IPS DF 6.9 (cell line): Measurements from ENCODE around the gene MCC.

Experiments
- DNase-seq: peaks from one replicate; pipeline ENCODE4 v3.0.0-alpha.2; 2013; ENCODE audit warnings: low read depth, low spot score
- H3K27ac ChIP-seq: one replicate; pipeline ENCODE4 v1.5.1; 2013; ENCODE audit warnings: low read length, control low read depth
- H3K27me3 ChIP-seq: 2 replicates; pipeline ENCODE4 v1.6.1; 2013; ENCODE audit warnings: mild to moderate bottlenecking, low read length; ENCODE audit not compliant: control insufficient read depth, insufficient read depth
- H3K36me3 ChIP-seq: 2 replicates; pipeline ENCODE4 v1.6.1; 2013; ENCODE audit warnings: low read length; ENCODE audit not compliant: control insufficient read depth, insufficient read depth
- H3K4me1 ChIP-seq: 2 replicates; pipeline ENCODE4 v1.6.1; 2013; ENCODE audit warnings: low read length; ENCODE audit not compliant: control insufficient read depth, insufficient read depth
- H3K4me3 ChIP-seq: 2 replicates; pipeline ENCODE4 v1.5.1; 2013; ENCODE audit warnings: mild to moderate bottlenecking, low read length
- H3K9me3 ChIP-seq: 2 replicates; pipeline ENCODE4 v1.6.1; 2013; ENCODE audit warnings: low read length, inconsistent platforms; ENCODE audit not compliant: control insufficient read depth, insufficient read depth
- WGBS: extraction: QIAGEN DNeasy Blood & Tissue Kit; methylation state at CpG from one replicate; pipeline ENCODE4 v1.1.7; 2013; ENCODE audit warnings: mixed read lengths, missing lambda C conversion rate; ENCODE audit not compliant: insufficient read length, insufficient coverage; 5-methylcytosine and 5-hydroxymethylcytosine counted together

Gene MCC

DNA sequence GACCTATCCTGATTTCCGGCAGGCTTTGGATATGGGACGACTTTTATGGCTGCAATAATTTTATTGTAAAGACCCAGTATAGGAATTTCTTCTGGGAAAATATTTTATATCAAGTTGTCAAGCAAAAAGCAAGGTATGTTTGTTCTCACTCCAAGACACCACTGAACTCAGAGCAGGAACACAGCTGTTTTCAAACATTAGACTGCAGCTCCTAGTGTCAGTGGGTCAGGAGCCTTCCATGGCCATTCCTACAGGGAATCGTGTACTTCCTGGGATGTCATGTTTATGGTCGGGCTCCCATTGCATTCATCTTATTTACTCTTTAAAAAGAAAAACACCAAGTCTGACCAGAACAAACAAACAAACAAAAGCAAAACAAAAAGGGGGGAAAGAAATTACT is 278.8 kb downstream of the MCC start:
- no peak overlapping the region for H3K27ac ChIP-seq
- no peak for DNase-seq
- no peak overlapping the region for H3K4me3 ChIP-seq
- H3K36me3 ChIP-seq = no peaks in the 10 kb centered on the region
- no CpG with 5 or more reads among the region's 4 CpGs for WGBS
- no peaks in the 10 kb centered on the region for H3K9me3 ChIP-seq
- H3K4me1 ChIP-seq = peaks cover 2% of the 10 kb centered on the region; the same call in 1 of the 2 replicates
- H3K27me3 ChIP-seq = no peaks in the 10 kb centered on the region

DNA sequence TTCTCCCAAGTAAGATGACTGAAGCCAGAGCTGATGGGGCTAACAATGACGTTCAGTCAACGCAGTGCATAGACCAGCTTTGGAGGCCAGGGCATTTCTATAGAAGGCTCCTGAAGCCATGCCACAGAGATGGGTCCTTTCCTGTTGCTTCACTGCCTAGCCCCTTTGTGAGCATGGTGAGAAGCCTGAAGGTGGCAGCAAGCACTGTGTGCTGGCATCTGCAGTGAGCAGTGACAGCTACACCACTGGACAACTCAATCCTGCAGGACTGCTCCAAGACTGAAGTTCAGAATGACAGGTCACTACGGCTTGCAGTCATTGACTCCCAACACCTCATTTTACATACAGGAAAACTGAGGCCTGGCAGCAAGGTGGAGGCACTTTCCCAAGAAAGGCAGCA is 282.4 kb downstream of the MCC start:
- H3K36me3 ChIP-seq = no peaks in the 10 kb centered on the region
- H3K4me3 ChIP-seq = no peak overlapping the region
- H3K27me3 ChIP-seq = no peaks in the 10 kb centered on the region
- no CpG with 5 or more reads among the region's 3 CpGs for WGBS
- no peak for DNase-seq
- H3K4me1 ChIP-seq = no peaks in the 10 kb centered on the region; the same call in 1 of the 2 replicates
- no peak overlapping the region for H3K27ac ChIP-seq
- no peaks in the 10 kb centered on the region for H3K9me3 ChIP-seq

DNA sequence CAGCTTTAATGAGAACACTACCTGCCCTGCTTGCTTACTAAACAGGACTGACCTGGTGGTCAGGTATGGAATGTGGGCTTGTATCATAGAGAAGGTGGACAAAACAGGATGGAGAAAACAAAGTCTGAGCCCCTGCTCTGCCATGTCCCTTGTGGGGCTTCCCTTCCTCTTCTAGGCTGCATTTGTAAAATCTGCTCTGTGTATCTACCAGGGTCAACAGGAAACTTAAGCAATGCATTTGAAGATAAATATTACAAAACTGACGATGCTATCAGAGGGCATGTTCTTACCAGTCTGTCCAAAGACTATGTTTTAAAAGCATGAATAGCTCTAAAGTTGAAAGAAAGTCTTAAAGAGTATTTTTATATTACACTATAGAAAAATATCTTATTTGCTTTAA is 282.9 kb downstream of the MCC start:
- no CpG with 5 or more reads among the region's 1 CpG for WGBS
- no peak overlapping the region for H3K27ac ChIP-seq

DNA sequence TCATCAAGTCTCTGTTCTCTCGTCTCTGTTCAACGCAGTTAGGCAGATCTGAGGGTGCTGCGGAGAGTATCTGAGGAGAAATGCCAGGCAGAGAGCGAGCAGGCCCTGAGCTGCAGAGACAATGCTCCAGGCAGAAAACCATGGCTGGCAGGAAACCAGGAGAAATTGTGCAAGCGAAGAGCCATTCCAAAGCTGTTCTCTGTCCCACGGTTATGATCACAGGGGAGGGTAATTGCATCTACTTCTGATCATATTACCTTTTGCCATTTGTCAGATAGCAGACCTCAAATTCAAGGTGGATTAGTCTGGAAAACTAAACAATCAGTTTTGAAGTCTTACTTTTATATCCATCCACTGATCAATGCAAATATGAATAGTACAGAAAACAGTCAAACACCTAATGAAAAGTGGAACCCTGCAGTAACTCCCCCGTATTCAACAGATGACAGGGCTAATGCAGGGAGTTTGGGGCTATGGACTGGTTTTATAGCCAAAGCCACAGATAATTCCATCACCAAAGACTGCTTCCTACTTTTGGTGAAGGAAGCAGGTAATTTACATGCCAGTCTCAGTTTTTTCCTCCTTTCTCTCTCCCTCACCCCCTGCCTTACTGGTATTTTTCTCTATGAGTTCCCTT is 283.6 kb downstream of the MCC start:
- H3K4me1 ChIP-seq = peaks cover under 1% of the 10 kb centered on the region; the same call in 1 of the 2 replicates
- H3K36me3 ChIP-seq = no peaks in the 10 kb centered on the region
- no peak overlapping the region for H3K27ac ChIP-seq
- H3K27me3 ChIP-seq = no peaks in the 10 kb centered on the region
- no peak overlapping the region for H3K4me3 ChIP-seq
- DNase-seq = no peak
- no peaks in the 10 kb centered on the region for H3K9me3 ChIP-seq
- WGBS = no CpG with 5 or more reads among the region's 7 CpGs

More for the DNA sequence above, 282.9 kb downstream of the MCC start:
- no peak for DNase-seq
- H3K36me3 ChIP-seq = no peaks in the 10 kb centered on the region
- no peaks in the 10 kb centered on the region for H3K27me3 ChIP-seq
- H3K4me3 ChIP-seq = no peak overlapping the region
- H3K9me3 ChIP-seq = no peaks in the 10 kb centered on the region
- no peaks in the 10 kb centered on the region; the same call in 1 of the 2 replicates for H3K4me1 ChIP-seq

DNA sequence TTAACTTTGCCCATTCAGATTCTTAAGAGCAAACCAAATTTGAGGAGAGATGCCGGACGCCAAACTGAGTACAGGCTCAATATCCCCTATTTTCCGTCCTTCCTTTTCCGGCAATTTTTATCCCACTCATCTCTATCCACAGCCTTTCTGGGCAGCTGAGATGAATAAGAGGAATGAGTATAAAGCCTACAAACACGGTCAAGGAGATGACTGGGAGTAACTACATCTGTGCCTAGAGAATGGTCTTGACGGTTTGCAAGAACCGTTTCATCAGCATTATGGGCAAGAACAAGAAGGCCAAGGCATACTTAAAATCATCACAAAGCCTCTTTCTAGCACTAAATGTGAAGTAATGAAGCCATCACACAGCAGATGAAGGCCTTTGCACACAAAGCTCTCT is 284.3 kb downstream of the MCC start:
- no CpG with 5 or more reads among the region's 7 CpGs for WGBS
- no peak for DNase-seq
- peaks cover 3% of the 10 kb centered on the region for H3K4me1 ChIP-seq

DNA sequence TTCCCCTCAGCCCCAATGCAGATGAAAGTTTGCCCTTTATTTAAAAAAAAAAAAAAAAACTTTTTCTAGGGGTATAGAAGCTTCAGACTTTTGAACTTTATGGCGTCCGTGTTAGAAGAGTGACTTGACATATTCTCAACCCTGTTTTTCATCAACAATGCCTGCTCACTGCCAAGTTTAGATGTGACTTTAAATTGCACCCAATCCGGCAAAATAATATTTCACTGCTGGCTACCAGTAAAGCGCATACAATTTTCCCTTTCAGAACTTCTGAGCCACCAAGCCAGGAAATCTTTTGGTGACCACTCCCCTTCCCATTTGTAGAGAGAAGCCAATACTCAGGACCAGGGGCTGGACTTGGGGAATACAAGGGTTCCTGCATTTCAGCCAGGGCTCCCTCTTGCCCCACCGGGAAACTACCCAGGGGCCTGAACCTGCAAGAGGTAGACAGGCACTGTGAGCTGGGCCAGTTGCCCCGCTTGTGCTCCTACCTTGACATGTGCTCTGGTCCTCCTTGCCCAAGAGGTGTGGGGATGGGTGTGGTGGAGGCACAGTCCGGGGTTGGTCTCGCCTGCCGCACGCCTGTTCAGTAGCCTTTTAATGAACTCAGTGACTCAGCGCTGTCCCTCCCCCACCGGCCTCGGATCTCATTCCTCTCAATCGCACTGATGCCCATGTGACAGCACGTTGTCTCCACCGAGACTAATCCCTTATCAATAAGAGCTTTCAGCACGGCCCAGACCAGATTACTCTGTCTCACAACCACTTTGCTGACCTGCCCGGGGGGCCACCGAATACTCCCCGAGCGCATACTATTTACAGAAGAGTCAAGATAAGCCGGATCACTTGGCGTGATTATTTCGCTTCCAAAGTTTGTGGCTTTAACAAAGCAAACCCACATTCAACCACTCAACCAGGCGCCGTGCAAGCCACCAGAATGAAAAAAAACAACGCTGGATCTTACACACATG is 285.2 kb downstream of the MCC start:
- no peak overlapping the region for H3K4me3 ChIP-seq
- WGBS = no CpG with 5 or more reads among the region's 27 CpGs
- H3K9me3 ChIP-seq = no peaks in the 10 kb centered on the region
- H3K4me1 ChIP-seq = peaks cover 3% of the 10 kb centered on the region
- no peak for DNase-seq
- no peak overlapping the region for H3K27ac ChIP-seq
- H3K27me3 ChIP-seq = no peaks in the 10 kb centered on the region
- no peaks in the 10 kb centered on the region for H3K36me3 ChIP-seq

More for the DNA sequence above, 284.3 kb downstream of the MCC start:
- H3K27ac ChIP-seq = no peak overlapping the region
- H3K36me3 ChIP-seq = no peaks in the 10 kb centered on the region
- no peaks in the 10 kb centered on the region for H3K9me3 ChIP-seq
- H3K4me3 ChIP-seq = no peak overlapping the region
- no peaks in the 10 kb centered on the region for H3K27me3 ChIP-seq

DNA sequence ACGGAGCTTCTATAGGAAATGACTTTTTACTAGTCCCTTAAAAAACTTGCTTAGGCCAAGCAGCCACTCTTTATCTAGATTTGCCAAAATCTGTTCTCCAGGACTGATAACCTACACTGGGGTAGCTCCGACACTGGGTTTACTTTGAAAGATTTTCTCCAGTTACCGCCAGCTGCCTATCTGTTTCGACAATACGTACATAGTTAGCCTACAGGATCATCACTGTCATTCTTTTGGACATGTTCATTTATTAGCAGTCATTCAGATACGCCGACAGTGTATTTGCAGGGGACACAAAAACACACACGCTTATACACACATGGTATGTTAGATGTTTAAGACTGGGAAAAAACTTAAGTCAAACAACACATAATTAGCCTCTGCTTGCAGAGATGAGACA is 286.0 kb downstream of the MCC start:
- Histone ChIP-seq H3K4me1 (peaks cover 3% of the 10 kb centered on the region), H3K36me3 (no peaks in the 10 kb centered on the region), H3K27me3 (no peaks in the 10 kb centered on the region), H3K27ac (no peak overlapping the region), H3K4me3 (no peak overlapping the region), H3K9me3 (no peaks in the 10 kb centered on the region)
- no peak for DNase-seq
- no CpG with 5 or more reads among the region's 8 CpGs for WGBS

DNA sequence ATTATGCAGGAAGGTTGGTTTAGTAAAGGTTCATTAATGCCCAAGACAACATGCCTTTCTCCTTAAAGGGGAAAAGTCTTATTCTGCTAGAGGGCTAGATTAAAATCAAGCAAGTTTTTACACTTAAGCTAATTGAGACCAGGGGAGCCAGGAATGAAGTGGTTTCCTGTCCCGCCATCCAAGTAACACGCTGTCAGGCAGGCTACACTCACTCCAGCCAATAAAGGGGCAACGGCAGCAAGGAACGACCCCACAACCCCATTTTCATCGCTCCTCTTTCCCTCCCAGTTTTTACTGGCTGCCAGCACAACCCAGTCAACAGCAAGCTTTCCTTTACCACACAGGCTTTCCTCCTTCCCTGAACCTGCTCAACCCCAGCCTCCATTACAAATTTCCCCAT is 286.5 kb downstream of the MCC start:
- Histone ChIP-seq H3K9me3 (no peaks in the 10 kb centered on the region), H3K27ac (no peak overlapping the region), H3K4me1 (peaks cover 3% of the 10 kb centered on the region), H3K4me3 (no peak overlapping the region), H3K36me3 (no peaks in the 10 kb centered on the region), H3K27me3 (no peaks in the 10 kb centered on the region)
- DNase-seq = no peak
- no CpG with 5 or more reads among the region's 5 CpGs for WGBS

DNA sequence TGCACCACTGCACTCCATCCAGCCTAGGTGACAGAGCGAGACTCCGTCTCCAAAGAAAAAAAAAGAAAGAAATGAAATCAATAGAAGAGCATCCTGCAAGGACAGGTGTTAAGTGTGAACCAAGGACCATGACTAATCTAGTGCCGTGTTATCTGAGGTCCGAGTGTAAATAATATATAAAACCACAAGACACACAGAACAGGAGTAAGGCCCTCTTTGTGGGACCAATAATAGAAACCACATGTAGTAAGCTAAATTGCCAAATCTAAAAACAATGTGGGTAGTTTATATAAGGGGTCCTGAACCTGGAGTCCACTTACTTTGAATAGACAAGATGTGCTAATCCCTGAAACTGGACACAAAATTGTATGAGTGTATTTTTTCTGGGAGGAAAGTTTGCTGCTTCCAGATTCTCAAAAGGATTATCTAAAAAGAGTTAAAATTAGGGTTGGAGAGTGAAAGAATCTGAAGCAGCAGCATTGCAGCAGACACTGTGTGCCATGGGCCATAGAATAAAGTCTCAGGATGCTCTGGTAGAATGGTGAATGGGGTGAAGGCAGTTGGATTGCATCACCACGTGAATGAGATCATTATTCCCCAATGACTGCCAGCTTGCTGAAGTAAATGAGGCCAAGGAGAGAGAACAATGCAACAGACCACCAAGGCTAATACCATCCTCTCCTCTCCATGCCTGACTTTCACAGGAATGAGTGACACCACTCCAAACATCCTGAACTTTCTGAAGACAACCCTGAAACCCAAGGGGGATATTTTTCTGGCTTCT is 288.9 kb downstream of the MCC start:
- Histone ChIP-seq H3K4me1 (peaks cover 3% of the 10 kb centered on the region), H3K27me3 (no peaks in the 10 kb centered on the region), H3K4me3 (no peak overlapping the region), H3K27ac (no peak overlapping the region), H3K9me3 (no peaks in the 10 kb centered on the region), H3K36me3 (no peaks in the 10 kb centered on the region)
- no peak for DNase-seq
- WGBS = no CpG with 5 or more reads among the region's 5 CpGs
